ENCODE results near the gene ABRACL.

GRCh38 chr6:139051396-139052060, 23.0 kb downstream of the ABRACL start:
- no peak for TF ChIP-seq POLR2A (IDR thresholded peaks at IDR 0.05)
- TF ChIP-seq CTCF (IDR thresholded peaks at IDR 0.05), result no peak
